Ectodermal cell (in vitro differentiated cells): ENCODE results near the gene PLCB3.

Source experiments
- H3K27ac ChIP-seq: 2 replicates; pipeline ENCODE4 v1.7.0; 2013; ENCODE audit warnings: mild to moderate bottlenecking, low read depth, low read length; ENCODE audit not compliant: insufficient read depth, poor library complexity, severe bottlenecking
- H3K27me3 ChIP-seq: 2 replicates; pipeline ENCODE4 v1.7.0; 2013; ENCODE audit warnings: mild to moderate bottlenecking, low read length; ENCODE audit not compliant: insufficient read depth, control insufficient read depth, poor library complexity, severe bottlenecking
- H3K36me3 ChIP-seq: one replicate; pipeline ENCODE4 v1.7.0; 2013; ENCODE audit warnings: low read length; ENCODE audit not compliant: control insufficient read depth, insufficient read depth
- H3K4me1 ChIP-seq: one replicate; pipeline ENCODE4 v1.7.0; 2013; ENCODE audit warnings: low read length; ENCODE audit not compliant: control insufficient read depth, insufficient read depth
- H3K4me3 ChIP-seq: 2 replicates; pipeline ENCODE4 v1.7.0; 2013; ENCODE audit warnings: low read depth, low read length, control low read depth; ENCODE audit not compliant: insufficient read depth
- H3K9me3 ChIP-seq: 2 replicates; pipeline ENCODE4 v1.7.0; 2013; ENCODE audit warnings: mild to moderate bottlenecking, low read length, moderate library complexity; ENCODE audit not compliant: control insufficient read depth
- WGBS, 2 experiments: methylation state at CpG; one replicate each; pipeline ENCODE4 v1.1.7; 2013; ENCODE audit warnings: missing lambda C conversion rate in 2 of 2; 5-methylcytosine and 5-hydroxymethylcytosine counted together

Gene PLCB3

GRCh38 chr11:64208796-64209562 is 42.4 kb upstream of the PLCB3 start:
- peaks cover 6% of the 10 kb centered on the region for H3K36me3 ChIP-seq
- 89 to 91% methylated on average over 18 of the region's 18 CpGs for WGBS, 2 experiments
- H3K27ac ChIP-seq, result no peak overlapping the region
- no peaks in the 10 kb centered on the region for H3K27me3 ChIP-seq
- H3K4me3 ChIP-seq, result no peak overlapping the region
- H3K9me3 ChIP-seq, result no peaks in the 10 kb centered on the region
- H3K4me1 ChIP-seq, result no peaks in the 10 kb centered on the region

GRCh38 chr11:64209563-64209843 is 41.8 kb upstream of the PLCB3 start:
- 91 to 93% methylated on average over 8 of the region's 8 CpGs for WGBS, 2 experiments
- Histone ChIP-seq H3K4me1 (no peaks in the 10 kb centered on the region), H3K27me3 (no peaks in the 10 kb centered on the region), H3K9me3 (no peaks in the 10 kb centered on the region), H3K27ac (no peak overlapping the region), H3K36me3 (peaks cover 5% of the 10 kb centered on the region), H3K4me3 (no peak overlapping the region)

GRCh38 chr11:64210301-64211020 is 40.9 kb upstream of the PLCB3 start:
- WGBS, 2 experiments, result 95 to 96% methylated on average over 24 of the region's 24 CpGs

GRCh38 chr11:64211181-64211872 is 40.0 kb upstream of the PLCB3 start:
- Histone ChIP-seq H3K27ac (no peak overlapping the region), H3K4me3 (no peak overlapping the region), H3K27me3 (no peaks in the 10 kb centered on the region), H3K9me3 (no peaks in the 10 kb centered on the region), H3K36me3 (no peaks in the 10 kb centered on the region), H3K4me1 (no peaks in the 10 kb centered on the region)
- WGBS, 2 experiments, result 94 to 95% methylated on average over 30 of the region's 30 CpGs

More at GRCh38 chr11:64210301-64211020, 40.9 kb upstream of the PLCB3 start:
- Histone ChIP-seq H3K4me1 (no peaks in the 10 kb centered on the region), H3K27ac (no peak overlapping the region), H3K27me3 (no peaks in the 10 kb centered on the region), H3K4me3 (no peak overlapping the region), H3K9me3 (no peaks in the 10 kb centered on the region), H3K36me3 (peaks cover 1% of the 10 kb centered on the region)

GRCh38 chr11:64216879-64217278 is 34.5 kb upstream of the PLCB3 start:
- WGBS, 2 experiments, result 85 to 92% methylated on average over 6 of the region's 6 CpGs
- no peaks in the 10 kb centered on the region for H3K27me3 ChIP-seq
- H3K4me1 ChIP-seq, result no peaks in the 10 kb centered on the region
- H3K36me3 ChIP-seq, result no peaks in the 10 kb centered on the region
- H3K9me3 ChIP-seq, result no peaks in the 10 kb centered on the region
- H3K27ac ChIP-seq, result no peak overlapping the region
- no peak overlapping the region for H3K4me3 ChIP-seq

- Histone ChIP-seq H3K36me3 (no peaks in the 10 kb centered on the region), H3K27ac (no peak overlapping the region), H3K4me3 (no peak overlapping the region), H3K9me3 (no peaks in the 10 kb centered on the region), H3K4me1 (no peaks in the 10 kb centered on the region), H3K27me3 (no peaks in the 10 kb centered on the region)
- 90 to 93% methylated on average over 11 of the region's 11 CpGs for WGBS, 2 experiments
Observed at GRCh38 chr11:64218628-64219353, 32.5 kb upstream of the PLCB3 start.

- Histone ChIP-seq H3K27ac (no peak overlapping the region), H3K27me3 (no peaks in the 10 kb centered on the region), H3K4me1 (no peaks in the 10 kb centered on the region), H3K36me3 (no peaks in the 10 kb centered on the region), H3K9me3 (no peaks in the 10 kb centered on the region), H3K4me3 (no peak overlapping the region)
- WGBS, 2 experiments, result 94 to 95% methylated on average over 7 of the region's 7 CpGs
Observed at GRCh38 chr11:64219354-64219684, 32.0 kb upstream of the PLCB3 start.

- Histone ChIP-seq H3K4me3 (no peak overlapping the region), H3K27ac (no peak overlapping the region)
- WGBS, 2 experiments, result 94% methylated on average over 10 of the region's 10 CpGs
Observed at GRCh38 chr11:64219755-64220154, 31.6 kb upstream of the PLCB3 start.

GRCh38 chr11:64220271-64220670 is 31.1 kb upstream of the PLCB3 start:
- no peaks in the 10 kb centered on the region for H3K4me1 ChIP-seq
- WGBS, 2 experiments, result 93 to 94% methylated on average over 17 of the region's 17 CpGs
- no peak overlapping the region for H3K4me3 ChIP-seq
- H3K27ac ChIP-seq, result no peak overlapping the region
- H3K36me3 ChIP-seq, result no peaks in the 10 kb centered on the region
- H3K27me3 ChIP-seq, result no peaks in the 10 kb centered on the region
- H3K9me3 ChIP-seq, result no peaks in the 10 kb centered on the region

More at GRCh38 chr11:64219755-64220154, 31.6 kb upstream of the PLCB3 start:
- Histone ChIP-seq H3K9me3 (no peaks in the 10 kb centered on the region), H3K4me1 (no peaks in the 10 kb centered on the region), H3K36me3 (no peaks in the 10 kb centered on the region), H3K27me3 (no peaks in the 10 kb centered on the region)

GRCh38 chr11:64220798-64221197 is 30.5 kb upstream of the PLCB3 start:
- Histone ChIP-seq H3K27me3 (no peaks in the 10 kb centered on the region), H3K9me3 (no peaks in the 10 kb centered on the region), H3K4me1 (peaks cover 2% of the 10 kb centered on the region), H3K4me3 (no peak overlapping the region), H3K36me3 (no peaks in the 10 kb centered on the region), H3K27ac (no peak overlapping the region)
- WGBS, 2 experiments, result 94 to 95% methylated on average over 14 of the region's 14 CpGs
